GDM1 (cell line): Measurements from ENCODE around the gene GALK1.
"Not testable (repeated sequence)": the region's sequence is repeated elsewhere in the genome, so short reads cannot be mapped to it uniquely, and the experiment has no call there.

Experiments
- DNase-seq: peaks from one replicate; lab custom pipeline; 2025; lab: John Stamatoyannopoulos, UW

GALK1 gene

DNA sequence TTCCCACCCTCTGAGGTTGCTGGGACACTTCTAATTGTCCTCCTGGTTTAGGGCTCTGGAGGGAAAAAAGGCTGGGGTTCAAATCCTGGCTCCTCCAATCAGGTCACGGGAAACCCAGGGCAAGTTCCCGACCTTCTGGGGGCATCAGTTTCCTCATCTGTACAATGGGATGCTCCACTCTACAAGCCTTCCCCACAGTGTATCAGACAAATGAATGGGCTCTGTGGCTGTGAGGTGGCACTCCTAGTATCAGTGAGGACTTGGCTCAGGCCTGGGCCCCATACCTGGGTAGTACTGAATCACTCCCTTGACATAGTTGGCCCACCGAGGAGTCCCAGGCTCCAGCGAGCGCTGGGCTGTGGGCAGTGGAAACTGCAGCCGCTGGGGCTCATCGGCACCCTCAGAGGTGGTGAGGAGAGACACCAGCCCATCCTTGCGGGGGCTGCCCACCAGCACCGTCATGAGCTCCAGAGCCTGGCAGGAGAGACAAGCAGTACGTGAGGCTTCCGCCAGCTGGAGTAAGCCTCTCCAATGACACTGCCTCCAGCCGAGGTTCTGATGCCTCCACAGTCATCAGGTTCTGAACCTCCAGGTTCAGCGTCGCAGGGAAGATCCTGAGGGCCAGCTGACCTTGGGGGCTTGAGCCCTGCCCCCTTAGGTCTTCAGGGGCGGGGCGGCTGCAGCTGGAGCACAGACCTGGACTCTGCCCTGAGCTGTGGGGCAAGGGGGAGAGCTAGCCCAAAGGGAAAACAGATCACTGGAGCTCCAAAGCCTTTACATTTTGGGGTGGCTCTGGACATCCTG is 1.2 kb downstream of the GALK1 start:
- no peak for DNase-seq

DNA sequence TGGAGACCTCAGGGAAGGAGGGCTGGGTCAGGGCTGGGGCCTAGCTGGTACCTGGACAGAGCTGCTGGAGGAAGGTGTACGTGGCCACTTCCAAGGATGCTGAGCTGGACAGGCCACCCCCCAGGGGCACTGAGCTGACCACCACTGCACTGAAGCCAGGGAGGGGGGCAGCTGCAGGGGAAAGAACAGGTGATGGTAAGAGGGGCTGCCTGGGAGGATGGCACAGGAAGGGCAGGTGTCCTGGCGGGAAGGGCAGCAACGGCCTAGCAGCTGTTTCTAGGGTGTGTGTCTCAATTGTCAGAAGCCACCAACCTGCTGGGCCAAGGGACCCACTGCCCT is 1.8 kb downstream of the GALK1 start:
- DNase-seq: no peak

DNA sequence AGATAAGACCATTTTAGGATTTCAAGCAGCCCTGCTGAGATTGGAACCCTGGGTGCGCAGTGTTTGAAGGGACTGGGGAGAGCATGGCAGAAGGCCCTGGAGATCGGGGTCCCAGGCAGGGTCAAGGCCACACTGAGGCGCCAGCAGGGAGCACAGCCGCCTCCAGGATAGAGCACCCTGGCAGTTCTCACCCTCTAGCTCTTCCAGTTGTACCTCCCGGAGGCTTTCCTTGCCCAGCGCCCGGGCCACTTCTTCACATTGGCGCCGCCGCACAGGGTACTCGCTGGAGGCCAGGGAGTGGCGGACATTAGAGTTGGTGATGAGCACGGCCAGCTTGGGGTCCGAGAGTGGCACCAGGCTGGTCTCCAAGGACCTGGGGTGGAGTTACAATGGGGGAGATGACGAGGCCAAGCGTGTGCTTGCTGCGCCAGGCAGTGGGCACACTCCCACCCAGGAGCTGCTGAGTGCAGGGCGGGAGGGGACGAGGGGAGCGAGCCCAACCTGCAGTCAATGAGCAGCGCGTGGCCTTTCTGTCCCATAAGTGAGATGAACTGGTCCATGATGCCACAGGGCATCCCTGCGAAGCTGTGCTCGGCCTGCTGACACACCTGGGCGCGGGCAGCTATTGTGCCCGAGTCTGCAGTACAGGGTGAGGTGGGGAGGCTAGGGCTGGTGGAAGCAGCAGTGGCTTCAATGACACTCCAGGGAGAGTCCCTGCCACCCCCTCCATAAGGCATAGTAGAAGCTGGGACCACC is 2.3 kb downstream of the GALK1 start:
- DNase-seq: no peak

DNA sequence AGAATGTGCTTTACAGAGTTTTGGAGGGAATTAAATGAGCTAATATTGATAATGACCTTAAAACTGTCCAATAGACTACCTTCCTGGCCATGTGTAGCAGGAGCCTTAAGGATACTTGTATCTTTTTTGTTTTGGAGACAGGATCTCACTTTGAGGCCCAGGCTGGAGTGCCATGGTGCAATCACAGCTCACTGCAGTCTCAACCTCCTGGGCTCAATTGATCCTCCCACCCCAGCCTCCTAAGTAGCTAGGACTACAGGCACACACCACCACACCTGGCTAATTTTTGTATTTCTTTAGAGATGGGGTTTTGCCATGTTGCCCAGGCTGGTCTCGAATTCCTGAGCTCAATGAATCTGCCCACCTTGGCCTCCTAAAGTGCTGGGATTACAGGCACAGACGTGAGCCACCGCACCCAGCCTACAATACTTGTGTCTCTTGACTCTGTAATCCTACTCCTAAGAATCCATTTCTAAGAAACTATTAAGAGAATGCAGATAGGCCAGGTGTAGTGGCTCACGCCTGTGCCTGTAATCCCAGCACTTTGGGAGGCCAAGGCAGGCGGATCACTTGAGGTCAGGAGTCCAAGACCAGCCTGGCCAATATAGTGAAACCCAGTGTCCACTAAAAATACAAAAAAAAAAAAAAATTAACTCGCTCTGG is 4.9 kb downstream of the GALK1 start:
- not testable (repeated sequence) for DNase-seq

DNA sequence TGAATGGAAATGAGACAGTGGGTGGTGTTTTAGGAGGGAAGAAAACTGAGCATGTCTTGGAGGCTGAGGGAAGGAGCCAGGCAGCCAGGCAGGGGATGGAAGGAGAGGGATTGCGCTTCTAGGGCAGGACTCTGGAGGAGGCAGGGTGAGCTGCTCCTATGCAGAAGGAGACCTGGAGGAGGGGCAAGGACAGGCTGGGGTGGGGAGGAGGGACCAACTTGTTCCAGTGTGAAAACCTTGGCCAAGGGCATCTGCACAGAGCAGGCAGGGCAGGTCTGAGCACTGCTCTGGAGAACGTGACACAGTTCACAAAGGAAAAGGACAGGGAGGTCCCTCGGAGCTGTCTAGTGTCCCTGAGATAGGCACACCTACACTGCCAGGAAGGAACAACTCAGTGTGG is 5.5 kb downstream of the GALK1 start:
- DNase-seq: no peak

DNA sequence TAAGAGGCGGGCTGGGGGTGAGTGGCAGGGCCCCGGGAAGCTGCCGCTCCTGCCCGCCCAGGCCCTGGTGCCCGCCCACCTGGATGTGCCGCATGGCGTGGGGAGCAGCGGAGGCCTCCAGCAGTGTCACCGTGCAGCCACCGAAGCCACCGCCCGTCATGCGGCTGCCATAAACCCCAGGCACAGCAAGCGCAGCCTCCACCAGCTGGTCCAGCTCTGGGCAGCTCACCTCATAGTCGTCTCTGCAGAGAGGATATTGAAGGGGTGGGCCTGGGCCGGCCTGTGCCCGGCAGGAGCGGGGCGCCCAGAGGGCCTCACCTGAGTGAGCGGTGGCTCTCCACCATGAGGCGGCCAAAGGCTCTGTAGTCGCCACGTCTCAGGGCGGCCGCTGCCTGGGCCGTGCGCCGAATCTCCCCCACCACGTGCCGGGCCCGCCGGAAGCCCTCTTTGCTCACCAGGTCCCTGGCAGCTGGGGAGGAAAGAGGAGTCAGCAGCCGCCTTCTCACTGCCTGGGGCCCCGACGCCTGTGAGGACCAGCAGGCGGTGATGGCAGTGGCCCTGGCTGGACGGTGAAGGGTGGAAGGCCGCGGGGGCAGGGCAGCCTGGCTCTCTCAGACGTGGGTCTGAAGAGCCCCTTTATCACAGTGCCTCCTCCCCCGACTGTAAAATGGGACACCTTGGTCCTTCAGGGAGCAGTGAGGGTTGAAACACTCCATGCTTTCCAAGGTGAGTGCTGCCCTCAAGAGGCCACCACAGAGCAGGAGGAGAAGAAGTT is 6.7 kb downstream of the GALK1 start:
- DNase-seq: no peak

DNA sequence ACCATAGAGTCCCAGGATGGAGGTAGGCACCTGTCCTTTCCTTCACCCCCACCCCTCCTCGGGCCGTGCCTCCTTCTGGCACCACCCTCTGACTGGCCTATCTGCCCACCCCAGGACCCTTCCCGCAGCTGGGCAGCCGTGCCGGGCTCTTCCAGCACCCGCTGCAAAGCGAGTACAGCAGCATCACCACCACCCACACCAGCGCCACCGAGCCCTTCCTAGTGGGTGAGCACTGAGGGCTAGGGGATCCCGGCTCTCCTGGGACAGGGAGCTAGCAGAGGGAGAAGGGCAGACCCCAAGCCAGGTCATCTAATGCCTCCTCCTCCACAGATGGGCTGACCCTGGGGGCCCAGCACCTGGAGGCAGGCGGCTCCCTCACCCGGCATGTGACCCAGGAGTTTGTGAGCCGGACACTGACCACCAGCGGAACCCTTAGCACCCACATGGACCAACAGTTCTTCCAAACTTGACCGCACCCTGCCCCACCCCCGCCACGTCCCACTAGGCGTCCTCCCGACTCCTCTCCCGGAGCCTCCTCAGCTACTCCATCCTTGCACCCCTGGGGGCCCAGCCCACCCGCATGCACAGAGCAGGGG is 7.8 kb downstream of the GALK1 start:
- DNase-seq: no peak

DNA sequence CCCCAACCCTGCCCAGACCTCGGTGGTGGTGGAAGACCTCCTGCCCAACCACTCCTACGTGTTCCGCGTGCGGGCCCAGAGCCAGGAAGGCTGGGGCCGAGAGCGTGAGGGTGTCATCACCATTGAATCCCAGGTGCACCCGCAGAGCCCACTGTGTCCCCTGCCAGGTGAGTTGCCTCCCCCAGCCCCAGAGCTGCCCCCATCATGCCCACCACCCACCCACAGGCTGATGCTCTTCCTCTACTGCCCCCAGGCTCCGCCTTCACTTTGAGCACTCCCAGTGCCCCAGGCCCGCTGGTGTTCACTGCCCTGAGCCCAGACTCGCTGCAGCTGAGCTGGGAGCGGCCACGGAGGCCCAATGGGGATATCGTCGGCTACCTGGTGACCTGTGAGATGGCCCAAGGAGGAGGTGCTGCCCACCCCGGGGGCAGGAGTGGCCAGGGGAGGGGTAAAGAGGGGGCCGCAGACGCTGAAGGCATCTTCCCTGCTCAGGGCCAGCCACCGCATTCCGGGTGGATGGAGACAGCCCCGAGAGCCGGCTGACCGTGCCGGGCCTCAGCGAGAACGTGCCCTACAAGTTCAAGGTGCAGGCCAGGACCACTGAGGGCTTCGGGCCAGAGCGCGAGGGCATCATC is 8.4 kb downstream of the GALK1 start:
- DNase-seq: no peak

DNA sequence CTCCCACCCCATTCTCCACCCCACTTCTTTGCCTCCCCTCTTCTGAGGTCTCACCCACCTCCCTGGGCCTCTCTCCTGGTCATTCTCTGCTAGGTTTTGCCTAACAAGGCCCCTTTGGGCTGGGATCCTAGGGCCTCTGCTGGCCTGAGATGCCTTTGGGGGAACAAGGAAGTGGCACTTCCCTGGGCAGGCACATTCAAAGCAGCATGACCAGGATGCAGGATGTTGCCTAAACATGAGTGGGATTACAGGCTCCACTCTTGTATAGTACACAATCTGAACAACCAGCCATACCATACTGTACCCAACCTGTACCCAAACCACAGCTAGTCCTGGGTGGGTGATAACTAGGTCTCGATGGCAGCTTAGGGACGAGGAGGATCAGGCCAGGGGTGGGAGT is 9.0 kb downstream of the GALK1 start:
- DNase-seq: no peak

DNA sequence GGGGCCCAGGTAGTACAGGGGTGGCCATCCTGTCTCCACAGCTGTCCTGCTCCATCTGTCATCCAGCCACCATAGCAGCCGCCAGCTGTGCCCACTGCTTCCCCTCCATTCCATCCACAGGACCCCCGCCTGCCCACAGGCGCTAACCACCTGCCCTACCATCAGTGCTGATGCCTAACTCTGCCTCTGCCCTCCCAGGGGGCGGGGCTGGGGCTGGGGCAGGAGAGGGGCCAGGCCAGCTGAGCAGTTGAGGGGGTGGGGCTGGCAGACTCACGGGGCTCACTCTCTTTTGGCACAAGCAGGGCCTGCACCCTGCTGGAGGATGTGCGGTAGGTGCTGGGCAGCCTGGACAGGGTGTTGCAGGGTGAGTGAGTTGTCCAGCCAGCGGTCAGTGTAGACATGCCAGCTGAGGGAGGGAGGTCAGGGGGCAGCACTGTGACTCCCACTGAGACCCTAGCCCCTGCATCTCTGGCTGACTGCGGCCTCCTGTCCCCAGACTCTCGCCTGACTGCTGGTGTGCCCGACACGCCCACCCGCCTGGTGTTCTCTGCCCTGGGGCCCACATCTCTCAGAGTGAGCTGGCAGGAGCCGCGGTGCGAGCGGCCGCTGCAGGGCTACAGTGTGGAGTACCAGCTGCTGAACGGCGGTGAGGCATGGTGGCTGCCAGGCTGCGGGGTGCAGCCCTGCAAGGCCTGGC is 9.6 kb downstream of the GALK1 start:
- DNase-seq: no peak

DNA sequence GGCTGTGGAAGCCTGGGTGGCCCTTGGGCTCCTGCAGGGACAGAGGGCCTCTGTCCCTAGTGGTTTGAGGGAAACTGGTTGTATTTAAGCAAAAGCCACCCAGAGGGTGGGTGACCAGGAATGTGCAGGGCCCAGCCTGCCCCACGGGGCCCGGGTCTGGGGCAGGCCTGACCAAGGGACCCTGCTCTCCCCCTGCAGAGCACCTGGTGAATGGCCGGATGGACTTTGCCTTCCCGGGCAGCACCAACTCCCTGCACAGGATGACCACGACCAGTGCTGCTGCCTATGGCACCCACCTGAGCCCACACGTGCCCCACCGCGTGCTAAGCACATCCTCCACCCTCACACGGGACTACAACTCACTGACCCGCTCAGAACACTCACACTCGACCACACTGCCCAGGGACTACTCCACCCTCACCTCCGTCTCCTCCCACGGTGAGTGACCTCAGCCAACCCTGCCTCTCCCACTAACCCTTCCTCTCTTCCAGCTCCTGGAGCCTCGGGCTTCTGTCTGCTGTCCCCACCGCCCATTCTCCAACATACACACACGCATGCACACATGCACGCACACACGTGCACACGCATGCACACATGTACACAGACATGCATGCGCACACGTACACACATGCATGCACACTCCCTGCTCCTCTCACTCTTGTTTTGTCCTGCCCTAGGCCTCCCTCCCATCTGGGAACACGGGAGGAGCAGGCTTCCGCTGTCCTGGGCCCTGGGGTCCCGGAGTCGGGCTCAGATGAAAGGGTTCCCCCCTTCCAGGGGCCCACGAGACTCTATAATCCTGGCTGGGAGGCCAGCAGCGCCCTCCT is 10.4 kb downstream of the GALK1 start:
- DNase-seq: no peak

DNA sequence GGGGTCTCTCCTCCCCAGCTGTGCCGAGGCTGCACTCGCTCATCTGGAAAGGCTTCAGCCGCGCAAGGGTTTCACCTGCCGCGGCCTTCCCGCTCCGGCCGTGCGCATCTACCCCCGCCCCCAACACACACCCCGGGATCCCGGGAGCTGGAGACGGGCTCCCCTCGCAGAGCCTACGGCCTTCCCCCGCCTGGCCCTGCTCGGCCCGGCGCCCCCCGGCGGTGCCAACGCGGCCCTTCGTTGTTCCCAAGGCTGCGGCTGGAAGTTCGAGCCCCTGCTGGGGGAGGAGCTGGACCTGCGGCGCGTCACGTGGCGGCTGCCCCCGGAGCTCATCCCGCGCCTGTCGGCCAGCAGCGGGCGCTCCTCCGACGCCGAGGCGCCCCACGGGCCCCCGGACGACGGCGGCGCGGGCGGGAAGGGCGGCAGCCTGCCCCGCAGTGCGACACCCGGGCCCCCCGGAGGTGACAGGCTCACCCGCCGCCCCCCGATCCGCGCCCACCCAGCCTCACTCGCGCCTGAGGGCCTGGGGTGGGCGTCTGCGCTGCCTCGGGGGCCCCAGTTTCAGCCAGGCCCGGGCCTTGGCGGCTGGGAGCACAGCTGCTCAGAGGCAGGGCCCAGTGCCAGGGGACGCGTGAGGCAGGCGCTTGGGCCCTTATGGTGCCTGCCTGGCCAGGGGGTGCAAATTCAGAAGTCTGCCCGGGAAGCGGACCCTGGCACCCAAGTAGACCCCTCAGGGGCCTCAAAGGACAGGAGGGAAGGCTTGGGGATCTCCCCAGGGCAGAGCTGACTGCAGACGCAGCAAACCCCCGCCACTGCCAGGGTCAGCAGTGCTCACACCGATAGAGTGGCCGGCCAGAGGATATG is 11.2 kb downstream of the GALK1 start:
- peak; percentile 29 for DNase-seq

DNA sequence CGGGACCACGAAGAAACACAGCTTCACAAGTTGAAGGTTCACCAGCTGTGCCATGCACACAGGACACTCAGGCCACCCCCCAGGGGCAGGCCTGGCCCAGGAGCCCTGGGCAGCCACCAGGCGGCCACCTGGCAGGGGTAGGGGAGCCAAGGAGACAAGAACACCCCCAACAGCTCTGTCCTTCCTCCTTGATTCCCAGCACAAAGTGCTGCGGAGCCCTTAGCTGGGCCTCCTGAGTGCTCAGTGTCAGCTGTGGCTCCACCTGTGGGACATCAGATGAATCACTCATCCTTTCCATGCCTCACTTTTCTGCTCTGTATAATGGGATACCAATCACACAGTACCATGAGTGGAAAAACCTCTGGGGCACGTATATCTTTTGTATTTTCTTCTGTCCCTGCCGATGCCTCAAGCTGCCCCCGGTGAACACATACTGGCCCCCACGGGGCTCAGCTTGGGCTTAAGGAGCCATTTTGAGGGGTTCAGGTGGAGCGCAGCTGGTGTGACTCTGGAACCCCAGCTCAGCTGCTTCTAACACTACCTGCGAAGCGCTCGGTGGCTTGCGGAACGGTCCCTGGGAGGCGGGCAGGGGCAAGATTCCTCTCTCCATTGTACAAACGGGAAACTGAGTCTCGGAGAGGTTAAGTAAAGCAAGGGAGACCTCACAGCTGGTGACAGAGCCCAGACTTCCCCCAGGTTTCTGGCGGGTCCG is 12.0 kb downstream of the GALK1 start:
- no peak for DNase-seq

DNA sequence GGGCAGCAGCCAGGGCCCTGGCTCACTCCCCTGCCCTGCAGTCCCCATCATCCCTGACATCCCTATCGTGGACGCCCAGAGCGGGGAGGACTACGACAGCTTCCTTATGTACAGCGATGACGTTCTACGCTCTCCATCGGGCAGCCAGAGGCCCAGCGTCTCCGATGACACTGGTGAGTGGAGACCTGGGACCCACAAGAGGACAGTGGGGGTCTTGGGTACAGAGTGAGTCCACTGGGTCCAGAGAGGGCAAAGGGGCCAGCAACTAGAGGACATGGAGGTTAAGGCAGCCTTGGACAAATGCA is 12.6 kb downstream of the GALK1 start:
- no peak for DNase-seq

DNA sequence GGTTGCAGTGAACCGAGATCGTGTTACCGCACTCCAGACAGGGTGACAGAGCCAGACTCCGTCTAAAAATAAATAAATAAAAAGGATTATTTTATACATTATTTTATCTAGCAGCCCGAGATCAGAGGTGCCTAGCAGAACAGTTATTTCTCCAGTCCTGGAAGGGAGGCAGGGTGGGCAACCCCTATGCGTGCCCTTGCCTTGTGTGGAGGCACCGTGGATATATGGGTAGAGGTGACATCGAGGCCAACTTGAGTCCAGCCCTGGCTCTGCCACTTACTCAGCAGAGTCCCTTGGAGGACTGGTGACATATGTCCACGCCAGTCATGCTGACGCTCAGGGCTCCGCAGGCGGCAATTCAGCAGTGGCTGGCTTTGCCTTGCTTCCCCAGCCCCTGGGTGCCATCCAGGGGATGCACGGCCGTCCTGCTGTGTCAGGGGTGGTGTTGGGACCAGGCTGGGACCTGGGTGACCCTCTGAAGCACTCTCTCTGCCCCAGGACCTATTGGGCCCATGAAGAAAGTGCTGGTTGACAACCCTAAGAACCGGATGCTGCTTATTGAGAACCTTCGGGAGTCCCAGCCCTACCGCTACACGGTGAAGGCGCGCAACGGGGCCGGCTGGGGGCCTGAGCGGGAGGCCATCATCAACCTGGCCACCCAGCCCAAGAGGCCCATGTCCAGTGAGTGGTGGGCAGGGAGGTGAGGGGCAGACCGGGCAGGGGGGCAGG is 13.2 kb downstream of the GALK1 start:
- no peak for DNase-seq

DNA sequence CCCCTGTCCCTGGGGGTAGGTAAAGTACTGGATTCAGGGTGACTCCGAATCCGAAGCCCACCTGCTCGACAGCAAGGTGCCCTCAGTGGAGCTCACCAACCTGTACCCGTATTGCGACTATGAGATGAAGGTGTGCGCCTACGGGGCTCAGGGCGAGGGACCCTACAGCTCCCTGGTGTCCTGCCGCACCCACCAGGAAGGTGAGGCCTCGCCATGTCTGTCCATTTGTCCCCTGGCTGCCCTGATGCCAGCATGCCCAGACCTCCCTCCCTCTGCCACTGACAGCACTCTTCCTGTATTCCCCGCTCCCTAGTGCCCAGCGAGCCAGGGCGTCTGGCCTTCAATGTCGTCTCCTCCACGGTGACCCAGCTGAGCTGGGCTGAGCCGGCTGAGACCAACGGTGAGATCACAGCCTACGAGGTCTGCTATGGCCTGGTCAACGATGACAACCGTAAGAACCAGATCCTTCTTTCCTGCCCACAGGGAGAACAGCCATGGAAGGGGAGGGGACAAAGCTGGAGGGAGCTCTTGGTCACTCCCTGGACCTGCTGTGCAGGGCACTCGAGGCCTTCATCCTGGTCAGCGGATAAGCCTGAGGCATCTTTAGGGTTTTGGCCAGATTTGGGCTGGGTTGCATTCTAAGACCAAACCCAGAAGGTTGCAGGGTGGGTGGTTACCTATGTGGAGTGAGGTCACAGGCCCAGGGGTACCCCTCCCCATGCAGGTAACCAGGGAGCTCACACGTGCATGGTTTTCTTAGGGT is 14.2 kb downstream of the GALK1 start:
- DNase-seq: no peak
